Neural crest cell (in vitro differentiated cells): ENCODE results near the gene SNAPC1. TPM values are rescaled to one million over a fixed set of nuclear protein-coding genes. Genes with fewer than 3 reads are reported as not detected.
A peak's percentile ranks its signal among the peaks of the same experiment; 100 is the strongest.

Experiments used
- DNase-seq: peaks from one replicate; pipeline ENCODE4 v3.0.0; 2021; ENCODE audit warnings: low read depth, mixed read lengths, low spot score
- H3K27ac Mint-ChIP-seq: one replicate; pipeline ENCODE4 v1.8.0; 2021; ENCODE audit warnings: mild to moderate bottlenecking, mixed read lengths; ENCODE audit not compliant: unreplicated experiment
- H3K27me3 Mint-ChIP-seq: 2 replicates; pipeline ENCODE4 v1.8.0; 2021; ENCODE audit warnings: low read depth, mild to moderate bottlenecking, mixed read lengths
- H3K36me3 Mint-ChIP-seq: 2 replicates; pipeline ENCODE4 v1.8.0; 2021; ENCODE audit warnings: low read depth, mild to moderate bottlenecking, mixed read lengths
- H3K4me1 Mint-ChIP-seq: 2 replicates; pipeline ENCODE4 v1.8.0; 2021; ENCODE audit warnings: mixed read lengths
- H3K4me3 Mint-ChIP-seq: one replicate; pipeline ENCODE4 v1.8.0; 2021; ENCODE audit warnings: mild to moderate bottlenecking, mixed read lengths
- H3K9me3 Mint-ChIP-seq: 2 replicates; pipeline ENCODE4 v1.8.0; 2021; ENCODE audit warnings: mixed read lengths
- total RNA-seq: library from RNA; stranded (reverse); gene quantifications from 2 replicates; pipeline ENCODE4 v1.2.1, GENCODE V29; 2021
- TF ChIP-seq, protein P1 (sequence below): fragments of 200-600 bp; sonication (generic); conservative IDR thresholded peaks from 2 replicates; pipeline ENCODE4 v1.5.0; 2021; ENCODE audit warnings: antibody characterized with exemption, mild to moderate bottlenecking

Gene SNAPC1
- total RNA-seq, 1 donor from 2014 or later, result 6.2 TPM

DNA sequence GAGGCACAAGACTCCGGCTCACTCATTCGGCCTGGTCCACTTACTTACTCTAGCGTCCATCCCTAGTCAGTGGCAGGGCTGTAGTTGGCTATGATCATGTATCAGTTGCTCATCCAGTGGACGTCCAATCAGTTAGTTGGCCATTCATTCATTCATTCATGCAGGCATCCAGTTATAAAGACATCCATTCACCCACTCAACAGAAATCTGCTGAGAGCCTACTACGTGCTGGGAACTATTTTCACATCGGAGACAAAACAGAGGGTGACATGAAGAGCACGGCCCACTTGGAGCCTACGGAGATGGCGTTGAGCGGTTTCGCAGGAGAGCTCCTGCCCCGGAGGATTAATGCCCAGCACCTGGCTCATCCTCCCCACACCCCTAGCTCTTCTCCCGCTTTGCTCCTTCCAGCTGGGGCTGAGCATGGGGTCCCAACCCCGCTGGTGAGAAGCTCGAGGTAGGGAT is 49.7 kb downstream of the SNAPC1 start:
- Mint-ChIP-seq H3K27ac (no peak overlapping the region), H3K9me3 (no peaks in the 10 kb centered on the region), H3K27me3 (peaks cover 51% of the 10 kb centered on the region)

GRCh38 chr14:61812347-61813095 is 50.3 kb downstream of the SNAPC1 start, which contains the start of gene SYT16:
Gene SYT16, plus strand, starts transcription at chr14:61812703.
- Mint-ChIP-seq H3K4me1 (peaks cover 9% of the 10 kb centered on the region), H3K27me3 (peaks cover 51% of the 10 kb centered on the region), H3K9me3 (no peaks in the 10 kb centered on the region), H3K4me3 (peak within 1 kb of the TSS; percentile 90), H3K36me3 (no peaks in the 10 kb centered on the region), H3K27ac (no peak within 1 kb of the TSS)
- TF ChIP-seq, protein P1, sequence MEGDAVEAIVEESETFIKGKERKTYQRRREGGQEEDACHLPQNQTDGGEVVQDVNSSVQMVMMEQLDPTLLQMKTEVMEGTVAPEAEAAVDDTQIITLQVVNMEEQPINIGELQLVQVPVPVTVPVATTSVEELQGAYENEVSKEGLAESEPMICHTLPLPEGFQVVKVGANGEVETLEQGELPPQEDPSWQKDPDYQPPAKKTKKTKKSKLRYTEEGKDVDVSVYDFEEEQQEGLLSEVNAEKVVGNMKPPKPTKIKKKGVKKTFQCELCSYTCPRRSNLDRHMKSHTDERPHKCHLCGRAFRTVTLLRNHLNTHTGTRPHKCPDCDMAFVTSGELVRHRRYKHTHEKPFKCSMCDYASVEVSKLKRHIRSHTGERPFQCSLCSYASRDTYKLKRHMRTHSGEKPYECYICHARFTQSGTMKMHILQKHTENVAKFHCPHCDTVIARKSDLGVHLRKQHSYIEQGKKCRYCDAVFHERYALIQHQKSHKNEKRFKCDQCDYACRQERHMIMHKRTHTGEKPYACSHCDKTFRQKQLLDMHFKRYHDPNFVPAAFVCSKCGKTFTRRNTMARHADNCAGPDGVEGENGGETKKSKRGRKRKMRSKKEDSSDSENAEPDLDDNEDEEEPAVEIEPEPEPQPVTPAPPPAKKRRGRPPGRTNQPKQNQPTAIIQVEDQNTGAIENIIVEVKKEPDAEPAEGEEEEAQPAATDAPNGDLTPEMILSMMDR, result no peak
- peak; percentile 31 for DNase-seq

More for the DNA sequence above, 49.7 kb downstream of the SNAPC1 start:
- Mint-ChIP-seq H3K36me3 (no peaks in the 10 kb centered on the region), H3K4me1 (peaks cover 15% of the 10 kb centered on the region), H3K4me3 (peak overlapping the region; percentile 90)
- TF ChIP-seq, protein P1, result no peak
- no peak for DNase-seq

DNA sequence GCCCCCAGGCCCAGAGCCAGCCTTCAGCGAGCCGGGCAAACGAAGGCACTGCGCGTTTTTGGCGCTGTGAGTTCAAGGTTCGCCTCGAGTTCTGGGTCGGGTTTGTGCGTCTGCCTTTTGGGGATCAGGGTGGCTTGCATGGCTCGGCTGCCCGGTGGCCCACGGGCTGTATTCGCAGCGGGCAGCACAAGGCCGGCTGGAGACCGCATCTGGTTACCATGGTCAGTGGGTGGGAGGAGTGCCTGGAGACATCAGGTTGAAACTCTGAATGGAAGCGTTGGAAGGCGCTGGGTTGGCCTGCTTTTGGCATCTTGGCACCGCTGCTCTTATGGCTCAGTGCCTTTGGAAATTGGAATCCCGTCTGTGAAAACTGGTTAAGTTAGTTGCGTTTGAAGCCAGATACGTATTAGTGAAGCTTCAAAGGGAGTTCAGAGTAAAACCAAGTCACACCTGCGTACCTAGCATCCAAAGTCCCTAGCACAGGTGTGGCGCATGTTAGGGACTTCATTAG is 50.9 kb downstream of the SNAPC1 start:
- H3K27me3 Mint-ChIP-seq, result peaks cover 51% of the 10 kb centered on the region
- DNase-seq, result no peak
- no peaks in the 10 kb centered on the region for H3K36me3 Mint-ChIP-seq
- H3K4me3 Mint-ChIP-seq, result peak overlapping the region; percentile 89
- no peaks in the 10 kb centered on the region for H3K9me3 Mint-ChIP-seq
- TF ChIP-seq, protein P1, result no peak
- no peak overlapping the region for H3K27ac Mint-ChIP-seq
- peaks cover 5% of the 10 kb centered on the region for H3K4me1 Mint-ChIP-seq

GRCh38 chr14:61822458-61822857 is 60.2 kb downstream of the SNAPC1 start:
- Mint-ChIP-seq H3K9me3 (no peaks in the 10 kb centered on the region), H3K4me3 (no peak overlapping the region), H3K4me1 (no peaks in the 10 kb centered on the region), H3K36me3 (no peaks in the 10 kb centered on the region), H3K27me3 (no peaks in the 10 kb centered on the region), H3K27ac (no peak overlapping the region)
- TF ChIP-seq, protein P1, result no peak
- DNase-seq, result no peak

DNA sequence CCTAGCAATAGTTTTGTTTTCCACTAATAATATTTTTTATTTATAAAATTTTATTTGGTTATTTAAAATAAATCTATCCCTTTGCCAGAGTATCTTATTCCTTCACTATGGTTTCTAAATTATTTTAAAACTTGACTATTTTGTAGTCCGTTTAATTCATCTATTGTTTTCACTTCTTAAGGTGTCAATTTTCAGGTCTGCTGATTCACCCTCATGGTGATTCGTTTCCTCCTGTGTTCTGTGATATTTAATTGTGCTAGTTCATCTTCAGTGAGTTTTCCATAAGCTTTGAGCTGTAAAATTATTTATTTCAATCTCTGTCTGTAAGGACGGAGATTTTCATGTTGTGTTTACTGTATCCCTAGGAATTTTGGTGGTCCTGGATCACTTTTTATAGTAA is 70.6 kb downstream of the SNAPC1 start:
- Mint-ChIP-seq H3K4me1 (no peaks in the 10 kb centered on the region), H3K27ac (no peak overlapping the region)

More for the DNA sequence above, 70.6 kb downstream of the SNAPC1 start:
- DNase-seq, result no peak
- Mint-ChIP-seq H3K4me3 (no peak overlapping the region), H3K9me3 (no peaks in the 10 kb centered on the region), H3K36me3 (no peaks in the 10 kb centered on the region), H3K27me3 (peaks cover 7% of the 10 kb centered on the region)
- TF ChIP-seq, protein P1, result no peak
